Gastroesophageal sphincter (tissue), 4 donors: ENCODE results near the gene SPOCK2. TPM values are rescaled to one million over a fixed set of nuclear protein-coding genes. Genes with fewer than 3 reads are reported as not detected.

Source experiments
- ATAC-seq: fragments of 150-250 bp; one replicate; pipeline ENCODE4 v1.9.1; 2016; ENCODE audit warnings: mild to moderate bottlenecking, moderate library complexity
- H3K27ac ChIP-seq, 4 donors: fragments of 200-600 bp; sonication (generic) in 3 of 4; 1 replicate in 3 of 4; 2 replicates in 1 of 4; pipeline ENCODE4 v1.5.1; 2016 to 2019
- H3K27me3 ChIP-seq: fragments of 200-600 bp; sonication (generic); one replicate; pipeline ENCODE4 v1.5.1; 2019
- H3K36me3 ChIP-seq, 2 donors: fragments of 200-600 bp; sonication (generic); one replicate each; pipeline ENCODE4 v1.5.1; 2019; ENCODE audit warnings: control low read depth in 1 of 2
- H3K4me1 ChIP-seq, 3 donors: fragments of 200-600 bp; sonication (generic); 1 replicate in 2 of 3; 2 replicates in 1 of 3; pipeline ENCODE4 v1.5.1; 2016 to 2019; ENCODE audit warnings: control low read depth in 2 of 3
- H3K4me3 ChIP-seq, 2 donors: fragments of 200-600 bp; sonication (generic); one replicate each; pipeline ENCODE4 v1.5.1; 2019; ENCODE audit warnings: mild to moderate bottlenecking in 1 of 2, moderate library complexity in 1 of 2
- H3K9me3 ChIP-seq, 3 donors: fragments of 200-600 bp; sonication (generic); one replicate each; pipeline ENCODE4 v1.5.1; 2017 to 2019; ENCODE audit warnings: control low read depth in 2 of 3
- EP300 ChIP-seq: sonication (generic); formaldehyde crosslinking; IDR thresholded peaks from one replicate; pipeline ENCODE4 v1.6.1; 2017; ENCODE audit warnings: antibody characterized with exemption, mild to moderate bottlenecking
- POLR2A ChIP-seq, 2 donors: fragments of 450-650 bp; IDR thresholded peaks; one replicate each; pipeline ENCODE4 v1.6.1; 2017; ENCODE audit warnings: antibody characterized with exemption in 2 of 2, mild to moderate bottlenecking in 2 of 2, moderate library complexity in 1 of 2
- POLR2AphosphoS5 ChIP-seq: sonication (generic); formaldehyde crosslinking; IDR thresholded peaks from one replicate; pipeline ENCODE4 v1.6.1; 2017; ENCODE audit warnings: antibody characterized with exemption
- WGBS, 2 donors: methylation state at CpG; one replicate each; pipeline ENCODE4 v1.1.5; 2018; ENCODE audit warnings: low coverage in 1 of 2; 5-methylcytosine and 5-hydroxymethylcytosine counted together
- total RNA-seq, 4 donors: library from RNA; depleted of rRNA; stranded (reverse); fragments of >200 nt; gene quantifications; one replicate each; pipeline ENCODE4 v1.1.0, GENCODE V29; 2016
- TF ChIP-seq, protein P1 (sequence below), 4 experiments: fragments of 200-600 bp in 2 of 4; fragments of 450-650 bp in 2 of 4; sonication (generic) in 1 of 4; IDR thresholded peaks; one replicate each; pipeline ENCODE4 v1.5.1; 2017 to 2019; ENCODE audit warnings: antibody characterized with exemption in 4 of 4, mild to moderate bottlenecking in 2 of 4, moderate library complexity in 2 of 4

SPOCK2 gene
- total RNA-seq, 4 donors from 2014 or later, result 6.2 to 9.2 (median 7.9) TPM

DNA sequence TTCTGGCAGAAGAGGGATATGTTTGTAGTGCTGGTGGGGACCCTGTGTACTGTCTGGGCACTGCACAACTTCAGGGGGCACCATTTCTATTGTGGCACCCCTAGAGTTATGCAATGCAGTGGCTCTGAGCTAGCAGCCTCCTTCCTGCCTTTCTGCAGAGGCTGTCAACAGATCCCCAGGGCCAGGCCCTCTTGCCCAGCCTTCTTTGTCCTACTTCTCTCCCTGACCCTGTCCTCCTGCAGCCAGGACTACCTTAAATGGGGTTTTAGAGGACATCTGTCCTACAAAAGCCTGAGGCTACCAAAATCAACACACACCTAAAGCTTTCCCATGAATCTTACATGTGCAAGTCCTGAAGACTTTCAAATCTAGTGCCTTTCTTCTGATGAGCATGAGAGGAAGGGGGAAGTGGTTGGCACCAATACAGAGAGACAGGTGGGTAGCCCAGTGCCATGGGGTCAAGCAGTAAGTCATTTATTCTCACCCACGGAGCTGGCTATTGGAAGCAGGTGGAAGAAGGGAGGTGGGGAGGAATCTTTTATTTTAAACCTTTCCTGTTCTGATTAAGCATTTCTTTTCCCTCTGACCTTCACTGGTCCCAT, 2.4 kb downstream of the SPOCK2 start:
- Histone ChIP-seq H3K36me3 (no peaks in the 10 kb centered on the region), H3K27ac (peak overlapping the region in 2 of 4 donors; percentile 38 to 74), H3K4me3 (no peak overlapping the region), H3K9me3 (no peaks in the 10 kb centered on the region), H3K27me3 (peaks cover 47% of the 10 kb centered on the region), H3K4me1 (peaks cover 0 to 26% (median 13%) of the 10 kb centered on the region in 3 donors)
- no peak for TF ChIP-seq POLR2AphosphoS5
- TF ChIP-seq POLR2A (IDR thresholded peaks at IDR 0.05), result no peak
- TF ChIP-seq EP300, result no peak
- TF ChIP-seq, protein P1, sequence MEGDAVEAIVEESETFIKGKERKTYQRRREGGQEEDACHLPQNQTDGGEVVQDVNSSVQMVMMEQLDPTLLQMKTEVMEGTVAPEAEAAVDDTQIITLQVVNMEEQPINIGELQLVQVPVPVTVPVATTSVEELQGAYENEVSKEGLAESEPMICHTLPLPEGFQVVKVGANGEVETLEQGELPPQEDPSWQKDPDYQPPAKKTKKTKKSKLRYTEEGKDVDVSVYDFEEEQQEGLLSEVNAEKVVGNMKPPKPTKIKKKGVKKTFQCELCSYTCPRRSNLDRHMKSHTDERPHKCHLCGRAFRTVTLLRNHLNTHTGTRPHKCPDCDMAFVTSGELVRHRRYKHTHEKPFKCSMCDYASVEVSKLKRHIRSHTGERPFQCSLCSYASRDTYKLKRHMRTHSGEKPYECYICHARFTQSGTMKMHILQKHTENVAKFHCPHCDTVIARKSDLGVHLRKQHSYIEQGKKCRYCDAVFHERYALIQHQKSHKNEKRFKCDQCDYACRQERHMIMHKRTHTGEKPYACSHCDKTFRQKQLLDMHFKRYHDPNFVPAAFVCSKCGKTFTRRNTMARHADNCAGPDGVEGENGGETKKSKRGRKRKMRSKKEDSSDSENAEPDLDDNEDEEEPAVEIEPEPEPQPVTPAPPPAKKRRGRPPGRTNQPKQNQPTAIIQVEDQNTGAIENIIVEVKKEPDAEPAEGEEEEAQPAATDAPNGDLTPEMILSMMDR (IDR thresholded peaks at IDR 0.05), result no peak
- WGBS, 2 donors, result 75 to 80% methylated on average over 1 of the region's 1 CpG
- ATAC-seq, result no peak

DNA sequence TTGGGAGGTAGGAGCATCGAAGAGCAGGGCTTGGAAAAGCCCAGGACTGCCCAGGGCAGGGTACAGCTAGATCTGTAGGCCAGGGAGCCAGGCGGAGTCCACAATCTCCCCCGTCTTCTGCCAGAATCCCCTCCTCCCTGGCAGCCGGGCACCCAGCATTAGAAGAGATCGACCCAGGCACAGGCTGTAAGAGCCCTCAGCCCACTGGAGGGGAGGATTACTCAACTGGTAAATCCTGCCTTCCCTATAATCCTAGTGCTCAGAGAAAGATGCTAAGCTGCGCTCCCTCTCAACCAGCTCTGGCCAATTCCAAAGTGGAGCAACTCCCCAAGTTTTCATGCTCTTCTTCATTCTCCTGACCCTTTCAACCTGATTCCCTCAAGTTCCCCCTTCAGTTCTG, 3.2 kb downstream of the SPOCK2 start:
- H3K9me3 ChIP-seq, result no peaks in the 10 kb centered on the region
- H3K4me1 ChIP-seq, result peaks cover 0 to 26% (median 13%) of the 10 kb centered on the region in 3 donors
- TF ChIP-seq EP300 (no peak), POLR2A (IDR thresholded peaks at IDR 0.05) (no peak), POLR2AphosphoS5 (no peak)
- TF ChIP-seq, protein P1 (IDR thresholded peaks at IDR 0.05), result no peak
- H3K36me3 ChIP-seq, result no peaks in the 10 kb centered on the region
- H3K27me3 ChIP-seq, result peaks cover 39% of the 10 kb centered on the region
- no peak overlapping the region for H3K27ac ChIP-seq
- no peak overlapping the region for H3K4me3 ChIP-seq
- ATAC-seq, result no peak
- WGBS, 2 donors, result 95 to 100% methylated on average over 1 to 3 of the region's 6 CpGs

DNA sequence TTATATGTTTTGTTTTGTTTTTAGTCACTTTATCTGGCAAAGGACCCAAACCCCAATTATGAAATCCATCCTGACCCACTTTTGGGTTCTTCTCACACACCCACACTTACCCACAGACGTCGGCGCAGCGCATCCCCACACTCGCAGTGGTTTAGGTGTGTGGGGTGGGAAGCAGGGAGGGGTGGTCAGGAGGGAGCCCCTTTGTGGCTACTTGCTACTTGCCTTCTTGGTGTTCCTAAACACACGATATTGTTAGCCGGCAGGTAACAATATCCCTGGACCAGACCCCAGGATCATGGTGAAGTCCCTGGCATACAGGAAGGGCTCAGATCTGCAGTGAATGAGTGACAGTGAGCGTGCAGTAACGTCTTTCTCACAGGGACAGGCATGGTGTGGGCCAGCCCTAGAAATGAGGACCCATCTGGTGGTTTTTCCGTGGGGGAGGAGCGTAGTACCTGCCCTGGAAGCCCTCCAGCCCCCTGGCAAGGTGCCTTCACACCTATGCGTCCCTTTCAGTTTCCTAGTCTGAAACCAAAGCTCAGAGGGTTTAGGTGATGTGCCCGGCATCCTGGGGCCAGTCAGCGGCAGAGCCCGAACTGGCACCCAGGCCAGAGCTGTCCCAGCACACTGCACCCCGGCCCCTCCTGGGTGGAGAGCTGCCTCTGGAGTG, 4.4 kb downstream of the SPOCK2 start:
- H3K9me3 ChIP-seq, result no peaks in the 10 kb centered on the region
- H3K4me1 ChIP-seq, result peaks cover 0 to 26% (median 13%) of the 10 kb centered on the region in 3 donors
- no peaks in the 10 kb centered on the region for H3K36me3 ChIP-seq
- ATAC-seq, result no peak
- TF ChIP-seq POLR2A (IDR thresholded peaks at IDR 0.05) (no peak), POLR2AphosphoS5 (no peak), EP300 (no peak)
- TF ChIP-seq, protein P1 (IDR thresholded peaks at IDR 0.05), result no peak
- no peak overlapping the region for H3K27ac ChIP-seq
- WGBS, 2 donors, result 80 to 100% methylated on average over 1 of the region's 16 CpGs
- H3K27me3 ChIP-seq, result peaks cover 26% of the 10 kb centered on the region
- H3K4me3 ChIP-seq, result no peak overlapping the region

DNA sequence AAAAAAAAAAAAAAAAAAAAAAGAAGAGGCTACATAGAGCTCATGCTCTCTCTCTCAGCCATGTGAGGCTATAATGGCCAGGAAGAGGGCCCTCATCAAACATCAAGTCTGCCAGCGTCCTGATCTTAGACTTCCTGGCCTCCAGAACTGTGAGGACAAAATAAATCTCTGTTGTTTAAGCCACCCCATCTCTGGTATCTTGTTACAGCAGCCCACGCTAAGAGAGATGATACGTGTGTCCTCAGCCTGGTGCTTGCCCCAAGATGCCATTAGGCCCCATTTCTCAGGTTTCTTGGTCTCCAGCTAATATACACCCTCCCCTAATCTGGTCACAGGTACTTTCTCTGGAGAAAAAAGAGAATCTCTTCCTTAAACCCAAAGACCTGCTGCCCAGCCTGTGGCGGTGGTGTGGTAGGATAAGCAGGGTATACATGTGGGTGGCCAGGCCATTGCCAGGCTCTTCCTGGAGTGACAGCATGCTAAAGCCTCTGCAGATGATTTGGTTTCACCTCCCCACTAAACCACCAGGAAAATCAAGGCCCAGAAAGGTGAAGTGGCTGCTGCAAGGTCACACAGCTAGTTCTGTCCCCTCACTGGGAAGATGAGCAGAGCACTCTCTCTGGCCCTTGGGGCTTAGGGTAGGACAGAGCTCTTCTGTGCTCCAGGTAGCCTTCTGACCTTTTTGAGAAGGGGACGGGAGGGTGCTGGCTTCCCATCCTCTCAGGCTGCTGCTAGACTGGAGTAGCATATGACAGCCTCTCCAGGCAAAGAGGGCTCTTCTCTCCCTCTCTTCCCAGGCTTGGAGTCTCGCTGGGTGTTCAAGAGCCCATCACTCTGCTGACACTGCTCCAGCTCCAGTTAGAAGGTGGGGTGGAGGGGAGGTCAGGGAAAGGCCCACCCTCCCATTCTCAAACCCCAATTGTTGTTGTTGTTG, 5.2 kb downstream of the SPOCK2 start:
- TF ChIP-seq POLR2A (IDR thresholded peaks at IDR 0.05), result no peak
- TF ChIP-seq POLR2AphosphoS5, result no peak
- TF ChIP-seq, protein P1 (IDR thresholded peaks at IDR 0.05), result no peak
- no peak for TF ChIP-seq EP300
- ATAC-seq, result no peak
- Histone ChIP-seq H3K9me3 (no peaks in the 10 kb centered on the region), H3K27ac (no peak overlapping the region), H3K4me3 (no peak overlapping the region), H3K27me3 (peaks cover 18% of the 10 kb centered on the region), H3K4me1 (peaks cover 0 to 19% (median 9%) of the 10 kb centered on the region in 3 donors), H3K36me3 (no peaks in the 10 kb centered on the region)
- 95 to 96% methylated on average over 4 of the region's 6 CpGs for WGBS, 2 donors
